ENCODE data around the gene BST2.

- TF ChIP-seq CEBPB (IDR thresholded peaks at IDR 0.05) (no peak), YY1 (IDR thresholded peaks at IDR 0.05; ENCODE audit: low read depth) (no peak), TAF1 (IDR thresholded peaks at IDR 0.05; ENCODE audit: low read depth) (no peak), TEAD4 (IDR thresholded peaks at IDR 0.05) (no peak), REST (IDR thresholded peaks at IDR 0.05; ENCODE audit: low read depth) (no peak), FOXM1 (IDR thresholded peaks at IDR 0.05; ENCODE audit: borderline replicate concordance, low read depth) (no peak), CREB1 (IDR thresholded peaks at IDR 0.05; ENCODE audit: low read depth) (no peak), EP300 (IDR thresholded peaks at IDR 0.05; ENCODE audit: borderline replicate concordance) (no peak), RAD21 (IDR thresholded peaks at IDR 0.05; ENCODE audit: low read depth) (no peak), EGR1 (IDR thresholded peaks at IDR 0.05) (no peak), TCF12 (IDR thresholded peaks at IDR 0.05; ENCODE audit: low read depth) (no peak), NFIC (IDR thresholded peaks at IDR 0.05) (no peak)
- TF ChIP-seq, protein P1, sequence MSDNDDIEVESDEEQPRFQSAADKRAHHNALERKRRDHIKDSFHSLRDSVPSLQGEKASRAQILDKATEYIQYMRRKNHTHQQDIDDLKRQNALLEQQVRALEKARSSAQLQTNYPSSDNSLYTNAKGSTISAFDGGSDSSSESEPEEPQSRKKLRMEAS (IDR thresholded peaks at IDR 0.05): no peak
Observed at GRCh38 chr19:17379221-17379631, 26.2 kb downstream of the BST2 start.
